ENCODE measurements around the gene PARN.
"Not testable (repeated sequence)": the region's sequence is repeated elsewhere in the genome, so short reads cannot be mapped to it uniquely, and the experiment has no call there.

Gene PARN

DNA sequence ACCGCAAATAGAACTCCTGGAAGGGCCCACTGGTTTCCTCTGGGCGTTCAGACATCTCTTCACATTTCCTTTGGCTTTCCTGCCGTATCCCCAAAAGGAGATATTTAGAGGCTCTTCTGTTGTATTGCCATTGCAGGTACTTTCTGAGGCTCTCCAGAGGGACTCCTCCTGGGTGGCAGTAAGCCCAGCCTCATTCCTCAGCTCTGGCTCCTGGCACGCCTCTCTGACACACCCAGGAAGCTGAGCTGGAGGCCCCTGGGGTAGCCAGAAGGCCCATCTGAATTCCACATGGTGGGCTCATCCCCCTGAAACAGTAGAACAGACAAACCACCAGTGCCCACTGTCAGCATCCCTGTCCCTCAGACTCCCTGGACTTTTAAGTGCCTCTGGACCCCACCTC lies 206.7 kb downstream of the PARN start:
- Histone ChIP-seq H3K27me3 (ENCODE audit: control insufficient read depth, insufficient read depth, low read length) (no peaks in the 10 kb centered on the region), H3K36me3 (ENCODE audit: control insufficient read depth, insufficient read depth, low read length) (no peaks in the 10 kb centered on the region), H3K4me3 (ENCODE audit: low read length) (no peak overlapping the region), H3K9me3 (ENCODE audit: control insufficient read depth, insufficient read depth, low read length) (no peaks in the 10 kb centered on the region), H3K27ac (ENCODE audit: low read length) (no peak overlapping the region), H3K4me1 (ENCODE audit: control insufficient read depth, insufficient read depth, low read length) (peaks cover 1% of the 10 kb centered on the region; the same call in 1 of the 2 replicates)
- no peak for DNase-seq (ENCODE audit: low read depth, low spot score)
- no CpG with 5 or more reads among the region's 4 CpGs for WGBS (ENCODE audit: insufficient coverage, insufficient read length)

DNA sequence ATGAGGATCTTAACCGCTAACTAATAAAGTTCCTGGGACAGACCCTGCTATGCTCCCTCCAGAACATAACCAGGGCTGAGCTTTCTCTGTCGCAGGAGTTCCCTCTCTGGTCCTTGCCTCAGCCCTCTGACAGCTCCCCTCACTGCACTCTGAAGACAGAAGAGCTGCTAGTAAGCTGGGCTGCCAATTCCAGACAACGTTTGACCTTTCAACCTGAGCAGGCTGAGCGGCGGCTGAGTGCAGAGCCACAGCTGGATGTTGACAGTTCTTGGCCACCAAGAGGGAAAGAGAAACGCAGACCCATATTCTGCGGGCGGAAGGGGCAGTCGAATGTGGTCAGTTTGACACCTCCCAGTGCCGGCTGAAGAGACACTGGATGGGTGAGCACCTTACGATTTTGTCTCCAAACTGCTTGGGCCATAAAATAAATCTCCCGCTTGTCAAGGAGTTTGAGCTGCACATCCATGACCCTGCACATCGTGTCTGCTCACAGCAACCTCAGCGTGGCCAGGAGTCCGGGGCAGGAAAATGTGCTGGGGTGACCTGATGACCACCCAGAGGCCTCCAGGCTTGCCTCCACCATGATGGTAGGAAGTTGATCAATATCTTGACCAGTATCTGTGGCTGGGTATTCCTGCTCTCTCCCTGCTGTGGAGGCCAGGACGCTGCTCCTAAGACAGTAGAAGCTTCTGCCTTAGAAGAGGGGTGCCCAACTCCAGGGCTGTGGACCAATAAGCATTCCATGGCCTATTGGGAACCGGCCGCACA lies 209.2 kb downstream of the PARN start:
- WGBS (ENCODE audit: insufficient coverage, insufficient read length) = no CpG with 5 or more reads among the region's 18 CpGs
- Histone ChIP-seq H3K27ac (ENCODE audit: low read length) (no peak overlapping the region), H3K36me3 (ENCODE audit: control insufficient read depth, insufficient read depth, low read length) (no peaks in the 10 kb centered on the region), H3K4me1 (ENCODE audit: control insufficient read depth, insufficient read depth, low read length) (no peaks in the 10 kb centered on the region), H3K9me3 (ENCODE audit: control insufficient read depth, insufficient read depth, low read length) (no peaks in the 10 kb centered on the region), H3K4me3 (ENCODE audit: low read length) (no peak overlapping the region), H3K27me3 (ENCODE audit: control insufficient read depth, insufficient read depth, low read length) (no peaks in the 10 kb centered on the region)
- no peak for DNase-seq (ENCODE audit: low read depth, low spot score)

DNA sequence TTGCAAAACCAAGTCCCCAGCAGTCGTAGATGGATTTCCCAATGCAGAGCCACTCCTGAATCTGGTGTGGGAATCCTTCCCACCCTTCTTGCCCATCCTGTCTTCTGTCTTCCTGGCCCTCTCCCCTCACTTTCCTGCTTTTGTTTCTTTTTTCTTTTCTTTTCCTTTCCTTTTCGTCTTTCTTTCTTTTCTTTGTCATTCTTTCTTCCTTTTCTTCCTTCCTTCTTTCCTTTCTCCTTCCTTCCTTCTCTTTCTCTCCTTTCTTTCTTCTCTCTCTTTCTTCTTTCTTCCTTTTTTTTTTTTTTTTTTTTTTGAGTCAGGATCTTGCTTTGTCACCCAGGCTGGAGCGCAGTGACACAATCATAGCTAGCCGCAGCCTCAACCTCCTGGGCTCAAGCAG lies 209.8 kb downstream of the PARN start:
- no CpG with 5 or more reads among the region's 4 CpGs for WGBS (ENCODE audit: insufficient coverage, insufficient read length)
- not testable (repeated sequence) for H3K36me3 ChIP-seq (ENCODE audit: control insufficient read depth, insufficient read depth, low read length); H3K4me3 ChIP-seq (ENCODE audit: low read length); DNase-seq (ENCODE audit: low read depth, low spot score); H3K9me3 ChIP-seq (ENCODE audit: control insufficient read depth, insufficient read depth, low read length); H3K27ac ChIP-seq (ENCODE audit: low read length); H3K27me3 ChIP-seq (ENCODE audit: control insufficient read depth, insufficient read depth, low read length); H3K4me1 ChIP-seq (ENCODE audit: control insufficient read depth, insufficient read depth, low read length)

DNA sequence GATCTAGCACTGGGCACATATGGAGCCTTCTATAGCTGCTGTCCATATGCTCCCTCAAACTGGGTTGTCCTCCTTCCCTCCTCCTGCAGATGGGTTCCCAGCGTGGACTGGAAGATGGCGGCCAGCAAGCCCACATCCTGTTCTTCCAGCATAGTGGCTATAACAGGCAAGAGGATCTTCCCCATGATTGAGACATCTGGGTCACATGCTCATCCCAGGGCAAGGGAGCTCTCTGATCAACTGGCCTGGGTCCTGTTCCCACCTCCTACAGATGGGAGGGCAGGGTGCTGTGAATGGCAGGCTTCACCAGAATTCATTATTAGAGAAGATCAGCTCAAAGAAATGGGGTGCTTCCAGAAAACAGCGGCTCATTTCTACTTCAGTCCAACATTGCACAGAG lies 210.2 kb downstream of the PARN start:
- no CpG with 5 or more reads among the region's 3 CpGs for WGBS (ENCODE audit: insufficient coverage, insufficient read length)
- Histone ChIP-seq H3K36me3 (ENCODE audit: control insufficient read depth, insufficient read depth, low read length) (no peaks in the 10 kb centered on the region), H3K27ac (ENCODE audit: low read length) (no peak overlapping the region), H3K4me3 (ENCODE audit: low read length) (no peak overlapping the region), H3K4me1 (ENCODE audit: control insufficient read depth, insufficient read depth, low read length) (no peaks in the 10 kb centered on the region), H3K27me3 (ENCODE audit: control insufficient read depth, insufficient read depth, low read length) (no peaks in the 10 kb centered on the region), H3K9me3 (ENCODE audit: control insufficient read depth, insufficient read depth, low read length) (no peaks in the 10 kb centered on the region)
- DNase-seq (ENCODE audit: low read depth, low spot score) = no peak

DNA sequence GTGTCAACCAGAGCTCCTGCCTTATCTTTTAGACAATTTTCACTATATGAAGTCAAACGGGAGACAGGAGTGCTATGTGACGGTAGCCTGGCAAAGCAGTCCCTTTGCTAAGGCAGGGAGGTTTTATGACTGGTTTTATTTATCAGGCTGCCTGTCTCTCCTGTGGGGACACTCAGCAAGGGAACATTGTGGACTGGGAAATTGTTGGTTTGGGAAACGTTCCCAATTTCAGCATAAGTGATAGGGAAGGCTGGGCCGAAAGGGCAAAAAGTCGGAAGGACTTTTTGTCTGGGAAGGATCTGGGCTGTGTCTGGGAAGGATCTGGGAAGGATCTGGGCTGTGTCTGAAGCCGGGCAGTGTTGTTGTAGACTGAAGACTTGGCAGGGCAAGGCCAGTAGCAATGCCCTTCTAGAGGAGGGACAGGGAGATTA lies 211.2 kb downstream of the PARN start:
- H3K4me1 ChIP-seq (ENCODE audit: control insufficient read depth, insufficient read depth, low read length) = no peaks in the 10 kb centered on the region
- H3K9me3 ChIP-seq (ENCODE audit: control insufficient read depth, insufficient read depth, low read length) = no peaks in the 10 kb centered on the region
- no peak overlapping the region for H3K4me3 ChIP-seq (ENCODE audit: low read length)
- H3K36me3 ChIP-seq (ENCODE audit: control insufficient read depth, insufficient read depth, low read length) = no peaks in the 10 kb centered on the region
- H3K27me3 ChIP-seq (ENCODE audit: control insufficient read depth, insufficient read depth, low read length) = no peaks in the 10 kb centered on the region
- no CpG with 5 or more reads among the region's 6 CpGs for WGBS (ENCODE audit: insufficient coverage, insufficient read length)
- H3K27ac ChIP-seq (ENCODE audit: low read length) = no peak overlapping the region
- DNase-seq (ENCODE audit: low read depth, low spot score) = no peak

DNA sequence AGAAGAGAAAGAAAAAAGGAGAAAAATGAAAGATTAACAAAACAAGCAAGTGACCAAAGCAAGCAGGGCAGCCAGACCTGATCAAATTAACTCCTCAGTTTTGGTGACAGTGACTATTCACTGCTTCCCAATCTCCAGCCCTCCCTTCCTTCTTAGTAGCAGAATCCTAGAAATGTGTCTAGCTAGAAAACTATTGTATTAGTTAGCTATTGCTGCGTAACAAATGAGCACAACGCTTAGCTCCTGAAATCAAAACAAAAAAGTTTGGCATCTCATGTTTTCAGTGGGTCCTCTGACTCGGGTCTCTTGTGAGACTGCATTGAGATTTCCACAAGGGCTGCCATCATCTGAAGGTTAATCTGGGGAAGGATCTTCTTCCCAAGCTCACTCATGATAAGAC lies 213.9 kb downstream of the PARN start:
- Histone ChIP-seq H3K27me3 (ENCODE audit: control insufficient read depth, insufficient read depth, low read length) (no peaks in the 10 kb centered on the region), H3K4me3 (ENCODE audit: low read length) (no peak overlapping the region), H3K27ac (ENCODE audit: low read length) (no peak overlapping the region), H3K36me3 (ENCODE audit: control insufficient read depth, insufficient read depth, low read length) (no peaks in the 10 kb centered on the region), H3K9me3 (ENCODE audit: control insufficient read depth, insufficient read depth, low read length) (no peaks in the 10 kb centered on the region), H3K4me1 (ENCODE audit: control insufficient read depth, insufficient read depth, low read length) (no peaks in the 10 kb centered on the region)
- DNase-seq (ENCODE audit: low read depth, low spot score) = no peak
- WGBS (ENCODE audit: insufficient coverage, insufficient read length) = no CpG with 5 or more reads among the region's 3 CpGs

DNA sequence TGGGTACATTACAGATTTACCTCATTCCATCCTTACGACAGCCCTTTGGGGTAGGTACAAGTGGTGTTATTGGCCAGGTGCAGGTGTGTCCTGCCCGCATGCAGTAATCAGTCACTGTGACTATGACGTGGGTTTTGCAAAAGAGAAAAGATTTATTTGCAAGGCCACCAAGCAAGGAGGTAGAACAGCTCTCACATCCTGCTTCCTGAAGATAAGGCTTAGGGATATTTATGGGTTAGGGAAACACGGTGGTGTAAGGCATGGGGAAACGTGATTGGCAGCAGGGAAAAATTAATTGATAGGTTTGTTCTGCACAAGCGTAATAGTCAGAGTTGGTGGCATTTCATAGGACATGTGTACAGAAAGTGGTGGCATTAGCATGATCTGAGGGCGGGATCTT lies 214.8 kb downstream of the PARN start:
- H3K4me3 ChIP-seq (ENCODE audit: low read length) = no peak overlapping the region
- H3K27me3 ChIP-seq (ENCODE audit: control insufficient read depth, insufficient read depth, low read length) = no peaks in the 10 kb centered on the region
- no peaks in the 10 kb centered on the region for H3K4me1 ChIP-seq (ENCODE audit: control insufficient read depth, insufficient read depth, low read length)
- no CpG with 5 or more reads among the region's 7 CpGs for WGBS (ENCODE audit: insufficient coverage, insufficient read length)
- no peak for DNase-seq (ENCODE audit: low read depth, low spot score)
- H3K36me3 ChIP-seq (ENCODE audit: control insufficient read depth, insufficient read depth, low read length) = no peaks in the 10 kb centered on the region
- H3K9me3 ChIP-seq (ENCODE audit: control insufficient read depth, insufficient read depth, low read length) = no peaks in the 10 kb centered on the region
- H3K27ac ChIP-seq (ENCODE audit: low read length) = no peak overlapping the region

DNA sequence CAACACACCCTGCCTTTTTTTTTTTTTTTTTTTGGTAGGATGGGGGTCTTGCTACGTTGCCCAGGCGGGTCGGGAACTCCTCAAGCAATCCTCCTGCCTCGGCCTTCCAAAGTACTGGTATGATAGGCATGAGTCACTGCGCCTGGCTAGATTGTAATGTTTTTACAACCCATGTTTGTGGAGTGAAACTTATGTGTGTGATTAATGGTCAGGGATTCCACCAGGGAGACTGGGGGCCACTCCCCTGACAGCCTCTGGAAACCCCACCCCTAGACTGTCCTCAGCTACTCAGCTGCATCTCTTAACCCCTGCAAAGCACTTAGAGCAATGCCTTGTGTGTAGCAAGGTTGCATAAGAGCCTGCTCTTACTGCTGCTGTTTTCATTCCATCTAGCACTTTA lies 220.5 kb downstream of the PARN start:
- Histone ChIP-seq H3K36me3 (ENCODE audit: control insufficient read depth, insufficient read depth, low read length) (no peaks in the 10 kb centered on the region), H3K4me3 (ENCODE audit: low read length) (no peak overlapping the region), H3K27me3 (ENCODE audit: control insufficient read depth, insufficient read depth, low read length) (no peaks in the 10 kb centered on the region), H3K27ac (ENCODE audit: low read length) (no peak overlapping the region), H3K9me3 (ENCODE audit: control insufficient read depth, insufficient read depth, low read length) (no peaks in the 10 kb centered on the region), H3K4me1 (ENCODE audit: control insufficient read depth, insufficient read depth, low read length) (no peaks in the 10 kb centered on the region)
- no CpG with 5 or more reads among the region's 5 CpGs for WGBS (ENCODE audit: insufficient coverage, insufficient read length)
- DNase-seq (ENCODE audit: low read depth, low spot score) = no peak

DNA sequence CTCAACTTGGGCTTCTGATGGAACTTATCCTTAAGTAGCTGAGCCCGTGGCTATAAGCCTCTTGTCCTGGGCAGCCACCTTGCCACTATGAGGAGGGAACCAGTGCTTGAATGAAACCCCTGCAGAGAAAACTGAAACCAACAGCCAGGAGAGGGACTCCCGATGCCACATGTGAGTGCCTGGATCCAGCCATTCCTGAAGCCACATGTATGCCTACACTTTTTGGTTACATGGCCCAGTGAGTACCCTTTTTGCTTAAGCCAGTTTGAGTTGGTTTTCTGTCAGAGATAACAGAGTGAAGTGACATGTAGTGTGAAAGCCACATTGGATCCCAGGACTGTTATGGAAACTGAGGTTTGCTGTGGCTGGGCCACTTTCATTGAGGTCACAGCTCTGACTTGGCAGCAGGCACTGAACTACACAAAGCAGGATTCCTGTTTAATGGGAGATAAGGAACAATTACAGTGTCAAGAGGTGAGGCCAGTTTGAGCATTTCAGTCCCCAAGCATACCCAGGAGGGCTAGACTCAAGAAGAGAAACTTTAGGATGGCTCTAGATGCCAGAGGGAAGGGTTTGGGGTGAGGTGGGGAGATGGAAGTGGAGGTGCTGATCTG lies 222.2 kb downstream of the PARN start:
- no CpG with 5 or more reads among the region's 2 CpGs for WGBS (ENCODE audit: insufficient coverage, insufficient read length)
- H3K4me1 ChIP-seq (ENCODE audit: control insufficient read depth, insufficient read depth, low read length) = no peaks in the 10 kb centered on the region

DNA sequence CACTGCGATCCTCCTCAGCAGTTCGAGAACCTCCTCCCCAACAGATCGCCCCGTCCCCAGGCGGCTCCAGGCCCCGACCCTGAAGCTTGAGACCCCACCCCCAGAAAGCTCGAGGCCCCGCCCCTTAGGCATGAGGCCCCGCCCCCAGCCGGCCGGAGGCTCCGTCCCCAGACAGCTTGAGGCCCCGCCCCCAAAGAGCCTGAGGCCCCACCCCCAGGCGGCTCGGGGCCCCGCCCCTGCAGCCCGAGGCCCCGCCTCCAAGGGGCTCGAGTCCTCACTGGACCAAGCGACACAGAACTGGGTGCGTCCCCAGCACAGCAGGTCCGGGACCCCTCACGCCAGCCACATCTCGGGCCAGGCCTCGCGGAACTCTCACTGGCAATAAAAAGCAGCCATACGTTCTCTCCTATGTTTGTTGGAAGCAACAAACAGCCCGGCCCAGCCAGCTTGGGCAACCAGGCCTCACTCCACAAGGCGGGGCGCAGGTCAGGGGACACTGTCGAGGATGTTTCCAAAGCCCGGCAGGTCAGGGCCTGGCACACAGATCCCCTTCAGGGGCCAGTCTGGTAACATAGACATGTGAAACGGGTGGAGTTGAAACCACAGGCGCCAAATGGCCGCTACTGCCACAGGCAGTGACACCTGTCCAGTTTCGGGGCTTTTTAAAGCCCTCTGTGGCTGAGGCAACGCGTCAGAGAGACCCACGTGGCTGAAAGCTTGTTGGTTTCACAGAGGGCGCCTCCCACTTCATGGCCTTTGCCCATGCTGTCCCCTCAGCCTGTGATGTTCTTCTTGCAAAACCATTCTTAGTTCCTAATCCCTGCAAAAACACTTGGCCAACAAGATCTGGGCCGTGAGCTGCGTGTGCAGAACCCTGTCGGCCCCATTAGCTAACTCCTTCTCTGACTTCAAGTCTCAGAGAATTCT lies 224.2 kb downstream of the PARN start:
- H3K36me3 ChIP-seq (ENCODE audit: control insufficient read depth, insufficient read depth, low read length) = no peaks in the 10 kb centered on the region
- no peaks in the 10 kb centered on the region for H3K27me3 ChIP-seq (ENCODE audit: control insufficient read depth, insufficient read depth, low read length)
- DNase-seq (ENCODE audit: low read depth, low spot score) = peak; percentile 43
- no peak overlapping the region for H3K27ac ChIP-seq (ENCODE audit: low read length)
- WGBS (ENCODE audit: insufficient coverage, insufficient read length) = no CpG with 5 or more reads among the region's 43 CpGs
- no peaks in the 10 kb centered on the region for H3K4me1 ChIP-seq (ENCODE audit: control insufficient read depth, insufficient read depth, low read length)
- no peak overlapping the region; the same call in 1 of the 2 replicates for H3K4me3 ChIP-seq (ENCODE audit: low read length)
- no peaks in the 10 kb centered on the region for H3K9me3 ChIP-seq (ENCODE audit: control insufficient read depth, insufficient read depth, low read length)

More for the DNA sequence above, 222.2 kb downstream of the PARN start:
- Histone ChIP-seq H3K4me3 (ENCODE audit: low read length) (no peak overlapping the region), H3K9me3 (ENCODE audit: control insufficient read depth, insufficient read depth, low read length) (no peaks in the 10 kb centered on the region), H3K27ac (ENCODE audit: low read length) (no peak overlapping the region), H3K36me3 (ENCODE audit: control insufficient read depth, insufficient read depth, low read length) (no peaks in the 10 kb centered on the region), H3K27me3 (ENCODE audit: control insufficient read depth, insufficient read depth, low read length) (no peaks in the 10 kb centered on the region)
- DNase-seq (ENCODE audit: low read depth, low spot score) = no peak
